Heart left ventricle (tissue), 16 donors: Measurements from ENCODE around the gene KIF12. TPM values are rescaled to one million over a fixed set of nuclear protein-coding genes. Genes with fewer than 3 reads are reported as not detected.

Source experiments
- ATAC-seq, 4 donors: fragments of 200-7000 bp; cut with Tn5 transposase; one replicate each; pipeline ENCODE4 v1.9.1; 2020 to 2022; ENCODE audit warnings: moderate library complexity in 4 of 4, mild to moderate bottlenecking in 3 of 4, moderate number of reproducible peaks in 1 of 4
- DNase-seq, 5 donors: peaks; one replicate each; pipeline ENCODE4 v3.0.0-alpha.2; 2020
- H3K27ac ChIP-seq, 12 donors: fragments of 200-600 bp; sonication (generic) in 4 of 12; one replicate each; pipeline versions ENCODE4 v1.5.0 to v1.8.0; 2016 to 2022; ENCODE audit warnings: mild to moderate bottlenecking in 2 of 12
- H3K27me3 ChIP-seq, 9 donors: fragments of 200-600 bp; sonication (generic) in 2 of 9; one replicate each; pipeline versions ENCODE4 v1.5.1 to v1.8.0; 2016 to 2022; ENCODE audit warnings: mild to moderate bottlenecking in 3 of 9
- H3K36me3 ChIP-seq, 9 donors: fragments of 200-600 bp; sonication (generic) in 2 of 9; one replicate each; pipeline versions ENCODE4 v1.5.0 to v1.8.0; 2018 to 2022; ENCODE audit warnings: mild to moderate bottlenecking in 2 of 9
- H3K4me1 ChIP-seq, 12 donors: fragments of 200-600 bp; sonication (generic) in 4 of 12; one replicate each; pipeline versions ENCODE4 v1.5.0 to v1.8.0; 2016 to 2022; ENCODE audit warnings: mild to moderate bottlenecking in 3 of 12
- H3K4me3 ChIP-seq, 12 donors: fragments of 200-600 bp; sonication (generic) in 4 of 12; one replicate each; pipeline versions ENCODE4 v1.5.0 to v1.8.0; 2017 to 2022; ENCODE audit warnings: mild to moderate bottlenecking in 9 of 12, moderate library complexity in 4 of 12
- H3K9me3 ChIP-seq, 12 donors: fragments of 200-600 bp; sonication (generic) in 4 of 12; one replicate each; pipeline versions ENCODE4 v1.5.0 to v1.8.0; 2016 to 2022; ENCODE audit warnings: mild to moderate bottlenecking in 1 of 12
- POLR2A ChIP-seq, 2 donors: fragments of 450-650 bp; IDR thresholded peaks; one replicate each; pipeline ENCODE4 v1.6.1; 2017; ENCODE audit warnings: antibody characterized with exemption in 2 of 2, mild to moderate bottlenecking in 2 of 2, moderate library complexity in 2 of 2
- WGBS, 4 donors: extraction: QIAGEN DNeasy Blood & Tissue Kit in 2 of 4; methylation state at CpG; one replicate each; pipeline versions ENCODE4 v1.1.5 to v1.1.7; 2013 to 2018; 5-methylcytosine and 5-hydroxymethylcytosine counted together
- intact Hi-C, 10 donors: fragments of 100-400 bp; cut with DNase I; formaldehyde crosslinking; loops; one replicate each; pipeline versions ENCODE4 v1.11.1 to v1.14.2; 2022
- polyA plus RNA-seq, 2 donors: library from polyadenylated mRNA; stranded (reverse); fragments of 200-250 nt; gene quantifications; one replicate each; pipeline ENCODE4 v1.2.3, GENCODE V29; 2013
- total RNA-seq, 9 donors: library from RNA; depleted of rRNA in 2 of 9; stranded (reverse); fragments of >200 nt in 2 of 9; fragmentation: NEBNext Ultra II Directional in 3 of 9; extraction: Animal tissue kit (Norgen Biotek cat#: 25700) in 3 of 9; gene quantifications; one replicate each; pipeline versions ENCODE4 v1.1.0 to v1.2.4, GENCODE V29; 2016 to 2023
- TF ChIP-seq, protein P1 (sequence below), 12 donors: fragments of 200-600 bp; sonication (generic) in 4 of 12; IDR thresholded peaks; one replicate each; pipeline versions ENCODE4 v1.5.0 to v1.8.0; 2018 to 2022; ENCODE audit warnings: antibody characterized with exemption in 12 of 12, mild to moderate bottlenecking in 5 of 12
- donor health status: ischemic (EF 13 %, LVEDD 7.1; RV severe dilation, severe dysfunction).
- donor health status: healthy with polysubstance abuse.
- donor health status: DM: no; HTN: yes; CAD: no.
- donor health status: DM: no; HTN: no; CAD: no.
- donor health status: ischemic (EF 25% LVEDD 6.9; RV normal size, moderate dysfunction).
- donor health status: ischemic (EF 25% LVEDD 5.7; RV mildly dilated, moderate dysfunction).
- donor health status: healthy.
- donor health status: DM: yes; HTN: yes; CAD: no.
- donor health status: ischemic (EF 35%, LVEDD 5.7; RV mildly dilated, moderate dysfunction).
- donor health status: nonischemic (EF 11% LVEDD 7.7; RV severe dilation, severe dysfunction).
- donor health status: DM: yes; HTN: yes; CAD: no.
- donor health status: PGD.
- donor health status: ischemic (EF 29% LVEDD 5.4; RV normal size, mild dysfunction).
- donor health status: nonischemic (EF 23%, LVEDD 6.1; RV moderate dilation, normal function).

KIF12 gene
- total and polyA plus RNA-seq, 11 donors, result 0.08 to 0.21 TPM; not detected in 9

- 72 to 81% (median 76%) methylated on average over 14 of the region's 14 CpGs for WGBS, 4 donors
- Histone ChIP-seq H3K9me3 (peaks cover 0 to 6% (median 0%) of the 10 kb centered on the region in 12 donors), H3K27me3 (peaks cover 0 to 32% (median 13%) of the 10 kb centered on the region in 9 donors), H3K4me1 (peaks cover 0 to 17% (median 5%) of the 10 kb centered on the region in 12 donors), H3K27ac (no peak overlapping the region), H3K36me3 (no peaks in the 10 kb centered on the region), H3K4me3 (no peak overlapping the region)
- no peak for DNase-seq
- ATAC-seq, result no peak
- intact Hi-C loops, result no loop called here
- TF ChIP-seq, protein P1, sequence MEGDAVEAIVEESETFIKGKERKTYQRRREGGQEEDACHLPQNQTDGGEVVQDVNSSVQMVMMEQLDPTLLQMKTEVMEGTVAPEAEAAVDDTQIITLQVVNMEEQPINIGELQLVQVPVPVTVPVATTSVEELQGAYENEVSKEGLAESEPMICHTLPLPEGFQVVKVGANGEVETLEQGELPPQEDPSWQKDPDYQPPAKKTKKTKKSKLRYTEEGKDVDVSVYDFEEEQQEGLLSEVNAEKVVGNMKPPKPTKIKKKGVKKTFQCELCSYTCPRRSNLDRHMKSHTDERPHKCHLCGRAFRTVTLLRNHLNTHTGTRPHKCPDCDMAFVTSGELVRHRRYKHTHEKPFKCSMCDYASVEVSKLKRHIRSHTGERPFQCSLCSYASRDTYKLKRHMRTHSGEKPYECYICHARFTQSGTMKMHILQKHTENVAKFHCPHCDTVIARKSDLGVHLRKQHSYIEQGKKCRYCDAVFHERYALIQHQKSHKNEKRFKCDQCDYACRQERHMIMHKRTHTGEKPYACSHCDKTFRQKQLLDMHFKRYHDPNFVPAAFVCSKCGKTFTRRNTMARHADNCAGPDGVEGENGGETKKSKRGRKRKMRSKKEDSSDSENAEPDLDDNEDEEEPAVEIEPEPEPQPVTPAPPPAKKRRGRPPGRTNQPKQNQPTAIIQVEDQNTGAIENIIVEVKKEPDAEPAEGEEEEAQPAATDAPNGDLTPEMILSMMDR (IDR thresholded peaks at IDR 0.05), result no peak
- TF ChIP-seq POLR2A (IDR thresholded peaks at IDR 0.05), result no peak
Observed at GRCh38 chr9:114096866-114097612, 2.1 kb downstream of the KIF12 start.

GRCh38 chr9:114096041-114096511 is 3.0 kb downstream of the KIF12 start:
- H3K4me1 ChIP-seq, result peaks cover 0 to 17% (median 5%) of the 10 kb centered on the region in 12 donors
- H3K27me3 ChIP-seq, result peaks cover 0 to 32% (median 13%) of the 10 kb centered on the region in 9 donors
- no peaks in the 10 kb centered on the region for H3K9me3 ChIP-seq
- no peaks in the 10 kb centered on the region for H3K36me3 ChIP-seq
- TF ChIP-seq, protein P1 (IDR thresholded peaks at IDR 0.05), result no peak
- no peak for TF ChIP-seq POLR2A (IDR thresholded peaks at IDR 0.05)
- intact Hi-C loops, result no loop called here
- DNase-seq, result no peak
- H3K27ac ChIP-seq, result no peak overlapping the region
- WGBS, 4 donors, result 76 to 84% (median 80%) methylated on average over 9 of the region's 9 CpGs
- ATAC-seq, result no peak
- H3K4me3 ChIP-seq, result no peak overlapping the region

DNA sequence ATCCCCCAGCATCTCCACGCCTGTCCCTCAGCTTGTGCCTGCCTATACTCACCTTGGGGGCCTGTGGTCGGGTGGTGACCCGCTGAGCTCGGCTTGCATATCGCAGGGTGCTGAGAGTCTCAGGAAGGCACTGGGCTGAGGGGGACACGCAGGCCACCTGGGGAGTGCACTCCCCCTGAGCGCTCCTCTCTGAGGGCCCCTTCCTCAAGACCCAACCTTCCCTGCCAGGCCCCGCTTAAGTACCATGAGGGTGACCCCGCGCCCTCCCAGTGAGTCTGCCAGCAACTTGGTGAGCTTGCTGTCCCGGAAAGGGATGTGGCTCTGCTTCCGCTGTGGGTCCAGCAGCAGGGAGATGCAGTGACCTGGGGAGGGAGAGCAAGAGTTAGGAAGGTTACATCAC is 4.1 kb downstream of the KIF12 start:
- no peak overlapping the region for H3K4me3 ChIP-seq
- no peak for TF ChIP-seq POLR2A (IDR thresholded peaks at IDR 0.05)
- TF ChIP-seq, protein P1 (IDR thresholded peaks at IDR 0.05), result no peak
- intact Hi-C loops, result no loop called here
- peaks cover 0 to 32% (median 13%) of the 10 kb centered on the region in 9 donors for H3K27me3 ChIP-seq
- 95 to 97% (median 97%) methylated on average over 10 to 12 of the region's 12 CpGs for WGBS, 4 donors
- ATAC-seq (no peak), DNase-seq (no peak)
- H3K4me1 ChIP-seq, result peaks cover 0 to 17% (median 5%) of the 10 kb centered on the region in 12 donors
- H3K36me3 ChIP-seq, result no peaks in the 10 kb centered on the region
- no peaks in the 10 kb centered on the region for H3K9me3 ChIP-seq
- no peak overlapping the region for H3K27ac ChIP-seq

DNA sequence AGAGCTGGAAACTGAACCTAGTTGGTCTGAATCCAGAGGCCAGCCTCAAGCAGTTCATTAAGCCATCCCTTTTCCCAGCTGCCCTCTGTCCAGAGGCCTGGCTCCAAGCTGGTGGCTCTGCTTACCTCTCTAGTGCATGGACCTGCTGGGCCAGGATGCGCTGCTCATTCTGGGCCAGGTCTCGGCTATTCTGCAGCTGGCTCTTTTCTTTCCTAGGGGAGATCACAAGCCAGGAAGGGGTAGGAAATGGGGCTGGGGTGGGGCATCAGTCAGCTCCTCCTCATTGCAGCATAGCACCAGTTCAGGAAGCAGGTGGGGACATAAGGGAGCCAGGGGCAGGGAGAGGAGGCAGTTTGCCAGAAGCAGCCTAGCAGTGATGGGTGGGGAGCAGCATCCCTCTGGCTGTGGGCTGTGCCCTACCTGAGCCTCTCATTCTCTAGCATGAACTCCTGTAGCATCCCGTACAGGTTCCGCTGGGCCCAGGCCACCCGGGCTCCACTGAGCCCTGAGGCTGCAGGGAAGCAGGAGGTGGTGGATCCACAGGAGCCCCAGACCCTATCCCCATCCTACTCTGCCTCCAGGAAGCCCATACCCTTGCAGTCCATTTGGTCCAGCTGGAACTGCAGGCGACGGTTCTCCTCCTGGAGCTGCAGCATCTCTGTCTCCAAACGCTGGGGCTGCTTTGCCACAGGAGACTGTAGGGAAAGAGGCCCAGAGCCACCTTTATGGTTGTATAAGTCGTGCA is 5.2 kb downstream of the KIF12 start:
- no peak overlapping the region for H3K4me3 ChIP-seq
- peaks cover 0 to 31% (median 13%) of the 10 kb centered on the region in 9 donors for H3K27me3 ChIP-seq
- H3K4me1 ChIP-seq, result peaks cover 0 to 14% (median 5%) of the 10 kb centered on the region in 12 donors
- intact Hi-C loops, result no loop called here
- no peaks in the 10 kb centered on the region for H3K9me3 ChIP-seq
- no peak overlapping the region for H3K27ac ChIP-seq
- no peak for ATAC-seq
- 86 to 92% (median 90%) methylated on average over 9 of the region's 9 CpGs for WGBS, 4 donors
- TF ChIP-seq POLR2A (IDR thresholded peaks at IDR 0.05), result no peak
- TF ChIP-seq, protein P1 (IDR thresholded peaks at IDR 0.05), result no peak
- no peaks in the 10 kb centered on the region for H3K36me3 ChIP-seq
- no peak for DNase-seq
